Panc1 (cell line): Measurements from ENCODE around the gene PROSER3. TPM values are rescaled to one million over a fixed set of nuclear protein-coding genes. Genes with fewer than 3 reads are reported as not detected.

Source experiments
- ATAC-seq: fragments of 200-7000 bp; cut with Tn5 transposase; 2 replicates; pipeline ENCODE4 v1.9.1; 2020; ENCODE audit warnings: mild to moderate bottlenecking, moderate library complexity
- BruUV-seq: library from RNA; stranded (reverse); fragments of 400-500 nt; replicated peaks from 2 replicates; lab custom pipeline; 2021; lab: Mats Ljungman, UMichigan
- CTCF ChIA-PET: fragments of 300-600 bp; sonication (Branson Sonifier 250); formaldehyde crosslinking; loops from one replicate; lab custom pipeline; 2022; ENCODE audit warnings: antibody characterized with exemption; lab: Charles Lee
- POLR2A ChIA-PET: fragments of 300-600 bp; sonication (Branson Sonifier 250); formaldehyde crosslinking; loops from one replicate; lab custom pipeline; 2022; ENCODE audit warnings: antibody characterized with exemption; lab: Charles Lee
- DNase-seq: peaks from one replicate; pipeline ENCODE4 v3.0.0-alpha.2; 2010; ENCODE audit warnings: low read depth, low spot score
- H3K27ac ChIP-seq: 2 replicates; pipeline ENCODE4 v1.5.1; 2011; ENCODE audit warnings: mild to moderate bottlenecking, low read length, inconsistent platforms
- H3K27me3 ChIP-seq: fragments of 200-500 bp; sonication (Bioruptor generic); 2 replicates; pipeline ENCODE4 v1.6.0; 2014; ENCODE audit warnings: low read length, inconsistent platforms; ENCODE audit not compliant: control insufficient read depth, insufficient read depth
- H3K36me3 ChIP-seq: fragments of 200-500 bp; sonication (Bioruptor generic); 2 replicates; pipeline ENCODE4 v1.5.1; 2014; ENCODE audit warnings: inconsistent platforms, mild to moderate bottlenecking, low read length, moderate library complexity; ENCODE audit not compliant: control insufficient read depth, insufficient read depth
- H3K4me1 ChIP-seq: 2 replicates; pipeline ENCODE4 v1.5.1; 2011; ENCODE audit warnings: inconsistent platforms, mild to moderate bottlenecking, low read length, moderate library complexity; ENCODE audit not compliant: control insufficient read depth, insufficient read depth
- H3K4me3 ChIP-seq, 2 experiments: 2 replicates each; pipeline ENCODE4 v1.5.1; 2011 to 2012; ENCODE audit warnings: low read depth in 2 of 2, low read length in 2 of 2, mild to moderate bottlenecking in 2 of 2, inconsistent platforms in 1 of 2, moderate library complexity in 1 of 2
- H3K9me3 ChIP-seq: fragments of 200-500 bp; sonication (Bioruptor generic); 2 replicates; pipeline ENCODE4 v1.5.1; 2014; ENCODE audit warnings: low read depth, mild to moderate bottlenecking, inconsistent platforms, low read length, moderate library complexity; ENCODE audit not compliant: control insufficient read depth, insufficient read depth
- CTCF ChIP-seq: fragments of 450-650 bp; IDR thresholded peaks from 2 replicates; pipeline ENCODE4 v1.5.1; 2017; ENCODE audit warnings: mild to moderate bottlenecking
- POLR2AphosphoS5 ChIP-seq: IDR thresholded peaks from 2 replicates; pipeline ENCODE4 v1.6.1; 2012; ENCODE audit warnings: mild to moderate bottlenecking, low read depth, low read length, moderate library complexity
- REST ChIP-seq, 2 experiments: IDR thresholded peaks; 2 replicates each; pipeline ENCODE4 v1.6.1; 2011 to 2012; ENCODE audit warnings: low read depth in 2 of 2, control low read depth in 1 of 2, low read length in 1 of 2, mild to moderate bottlenecking in 1 of 2, moderate library complexity in 1 of 2; ENCODE audit not compliant: insufficient read depth in 1 of 2
- SIN3A ChIP-seq: IDR thresholded peaks from 2 replicates; pipeline ENCODE4 v1.6.1; 2012; ENCODE audit warnings: low read depth, mild to moderate bottlenecking, low read length, moderate library complexity, borderline replicate concordance; ENCODE audit not compliant: insufficient read depth
- TCF7L2 ChIP-seq: IDR thresholded peaks from 2 replicates; pipeline ENCODE4 v1.6.1; 2011; ENCODE audit warnings: mild to moderate bottlenecking, low read depth, low read length, inconsistent platforms
- in situ Hi-C: cut with HindIII; loops from 2 replicates; pipeline ENCODE4 v1.10.0; 2016; ENCODE audit warnings: low sequenced_read_pairs, low pct_unique_long_range_greater_than_20kb
- intact Hi-C: fragments of 100-400 bp; cut with micrococcal nuclease; formaldehyde crosslinking; loops from one replicate; pipeline ENCODE4 v1.10.0; 2022; ENCODE audit not compliant: unreplicated experiment
- total RNA-seq: library from RNA; stranded (reverse); gene quantifications from one replicate; pipeline ENCODE4 v1.2.1, GENCODE V29; 2021; ENCODE audit not compliant: unreplicated experiment

PROSER3 gene
- total RNA-seq, 1 experiment from 2014 or later = 63.9 TPM

- POLR2A ChIA-PET = no interaction called here
- Histone ChIP-seq H3K27ac (no peak overlapping the region), H3K9me3 (no peaks in the 10 kb centered on the region), H3K36me3 (peaks cover 5% of the 10 kb centered on the region; the same call in 1 of the 2 replicates), H3K27me3 (no peaks in the 10 kb centered on the region), H3K4me1 (peaks cover 12% of the 10 kb centered on the region), H3K4me3 (no peak overlapping the region)
- ATAC-seq (no peak), DNase-seq (no peak)
- TSS peak; percentile 83 for BruUV-seq
- CTCF ChIA-PET = no interaction called here
- intact Hi-C loops = no loop called here
- TF ChIP-seq POLR2AphosphoS5 (no peak), TCF7L2 (no peak), REST (IDR thresholded peaks at IDR 0.05; ENCODE audit: insufficient read depth in 1 of 2, low read depth in 2 of 2, low read length in 1 of 2) (no peak), SIN3A (no peak), CTCF (no peak)
- in situ Hi-C loops = no loop called here
Observed at GRCh38 chr19:35738021-35738886, 19.7 kb upstream of the PROSER3 start.

GRCh38 chr19:35738887-35739229 is 19.1 kb upstream of the PROSER3 start:
- H3K36me3 ChIP-seq = peaks cover 3% of the 10 kb centered on the region; the same call in 1 of the 2 replicates
- H3K9me3 ChIP-seq = no peaks in the 10 kb centered on the region
- no peak overlapping the region; the same call in 1 of the 2 replicates for H3K27ac ChIP-seq
- intact Hi-C loops (no loop called here), in situ Hi-C loops (no loop called here)
- no peaks in the 10 kb centered on the region for H3K27me3 ChIP-seq
- H3K4me3 ChIP-seq = no peak overlapping the region
- POLR2A ChIA-PET = interaction anchor here (1.0 kb wide), 1 partner anchor 9 kb away, joined by 5 read pairs; the partner anchor contains the start of gene LIN37
- peaks cover 12% of the 10 kb centered on the region for H3K4me1 ChIP-seq
- DNase-seq (no peak), ATAC-seq (no peak)
- BruUV-seq = no TSS peak
- no peak for TF ChIP-seq REST (IDR thresholded peaks at IDR 0.05; ENCODE audit: insufficient read depth in 1 of 2, low read depth in 2 of 2, low read length in 1 of 2)
- TF ChIP-seq CTCF = no peak
- TF ChIP-seq SIN3A = no peak
- TF ChIP-seq POLR2AphosphoS5 = no peak
- no peak for TF ChIP-seq TCF7L2
- CTCF ChIA-PET = no interaction called here
